IMR-90 (cell line): ENCODE measurements around the gene EDA. TPM values are rescaled to one million over a fixed set of nuclear protein-coding genes. Genes with fewer than 3 reads are reported as not detected.
A peak's percentile ranks its signal among the peaks of the same experiment; 100 is the strongest.

ENCODE experiments used
- ATAC-seq: fragments of 200-7000 bp; cut with Tn5 transposase; 2 replicates; pipeline ENCODE4 v1.9.1; 2020; ENCODE audit warnings: low read depth, mild to moderate bottlenecking, moderate library complexity
- BruUV-seq: library from RNA; stranded (reverse); fragments of 400-500 nt; replicated peaks from 2 replicates; lab custom pipeline; 2021; lab: Mats Ljungman, UMichigan
- CTCF ChIA-PET: fragments of 300-600 bp; formaldehyde crosslinking; extraction: SDS; loops from one replicate; lab custom pipeline; 2021; ENCODE audit warnings: antibody characterized with exemption; lab: Yijun Ruan, JAX
- POLR2A ChIA-PET: fragments of 300-600 bp; sonication (Branson Sonifier 250); formaldehyde crosslinking; loops from one replicate; lab custom pipeline; 2022; ENCODE audit warnings: antibody characterized with exemption; ENCODE audit not compliant: unreplicated experiment; lab: Charles Lee
- DNase-seq: peaks from one replicate; pipeline ENCODE4 v3.0.0; 2013
- H2AFZ ChIP-seq: replicated peaks from 2 replicates; pipeline ENCODE3; 2013; ENCODE audit warnings: low read length, mild to moderate bottlenecking; ENCODE audit not compliant: poor library complexity
- H2AK5ac ChIP-seq: 2 replicates; pipeline ENCODE4 v1.6.1; 2013; ENCODE audit warnings: low read depth, low read length, inconsistent platforms
- H2AK9ac ChIP-seq: replicated peaks from 2 replicates; pipeline ENCODE3; 2013; ENCODE audit warnings: mild to moderate bottlenecking, low read depth, low read length, moderate library complexity; ENCODE audit not compliant: poor library complexity
- H2BK120ac ChIP-seq: 2 replicates; pipeline ENCODE4 v1.6.1; 2013; ENCODE audit warnings: low read depth, low read length, inconsistent platforms
- H2BK15ac ChIP-seq: 3 replicates; pipeline ENCODE4 v1.6.1; 2013; ENCODE audit warnings: low read depth, low read length, inconsistent platforms
- H2BK20ac ChIP-seq: 2 replicates; pipeline ENCODE4 v1.6.1; 2013; ENCODE audit warnings: low read depth, mild to moderate bottlenecking, inconsistent platforms, low read length, moderate library complexity
- H2BK5ac ChIP-seq: 2 replicates; pipeline ENCODE4 v1.6.1; 2013; ENCODE audit warnings: mild to moderate bottlenecking, low read depth, low read length, inconsistent platforms; ENCODE audit not compliant: poor library complexity, severe bottlenecking
- H3K14ac ChIP-seq: replicated peaks from 2 replicates; pipeline ENCODE4 v1.6.1; 2013; ENCODE audit warnings: low read depth, low read length, inconsistent platforms
- H3K18ac ChIP-seq: 2 replicates; pipeline ENCODE4 v1.6.1; 2013; ENCODE audit warnings: low read depth, low read length, control low read depth
- H3K23ac ChIP-seq: 2 replicates; pipeline ENCODE4 v1.6.1; 2013; ENCODE audit warnings: low read depth, low read length, inconsistent platforms
- H3K27ac ChIP-seq: 2 replicates; pipeline ENCODE4 v1.5.1; 2013; ENCODE audit warnings: mild to moderate bottlenecking, control low read depth, low read length; ENCODE audit not compliant: insufficient read depth
- H3K27me3 ChIP-seq: 2 replicates; pipeline ENCODE4 v1.6.1; 2013; ENCODE audit warnings: low read length; ENCODE audit not compliant: control insufficient read depth, insufficient read depth
- H3K36me3 ChIP-seq: 2 replicates; pipeline ENCODE4 v1.6.1; 2013; ENCODE audit warnings: low read length, mixed read lengths; ENCODE audit not compliant: control insufficient read depth, insufficient read depth
- H3K4ac ChIP-seq: 2 replicates; pipeline ENCODE4 v1.6.1; 2013; ENCODE audit warnings: low read depth, low read length, inconsistent platforms
- H3K4me1 ChIP-seq: 2 replicates; pipeline ENCODE4 v1.6.1; 2013; ENCODE audit warnings: low read length, mixed read lengths; ENCODE audit not compliant: control insufficient read depth, insufficient read depth
- H3K4me2 ChIP-seq: 2 replicates; pipeline ENCODE4 v1.6.1; 2013; ENCODE audit warnings: low read depth, mild to moderate bottlenecking, control low read depth, low read length, moderate library complexity
- H3K4me3 ChIP-seq: 2 replicates; pipeline ENCODE4 v1.5.1; 2013; ENCODE audit warnings: low read depth, mild to moderate bottlenecking, control low read depth, low read length, moderate library complexity; ENCODE audit not compliant: insufficient read depth
- H3K56ac ChIP-seq: 2 replicates; pipeline ENCODE4 v1.6.1; 2013; ENCODE audit warnings: low read length, inconsistent platforms; ENCODE audit not compliant: insufficient read depth; ENCODE audit errors: extremely low read depth
- H3K79me1 ChIP-seq, 2 experiments: 2 replicates each; pipeline ENCODE4 v1.6.1; 2013; ENCODE audit warnings: low read length in 2 of 2, inconsistent platforms in 1 of 2, low read depth in 1 of 2
- H3K9ac ChIP-seq: 2 replicates; pipeline ENCODE4 v1.6.1; 2013; ENCODE audit warnings: low read depth, low read length, control low read depth
- H3K9me1 ChIP-seq: 2 replicates; pipeline ENCODE4 v1.6.1; 2013; ENCODE audit warnings: low read length, inconsistent platforms; ENCODE audit not compliant: insufficient read depth
- H3K9me3 ChIP-seq: 2 replicates; pipeline ENCODE4 v1.6.1; 2013; ENCODE audit warnings: low read length; ENCODE audit not compliant: control insufficient read depth, insufficient read depth
- H4K20me1 ChIP-seq: 2 replicates; pipeline ENCODE4 v1.6.1; 2013; ENCODE audit warnings: low read length, inconsistent platforms; ENCODE audit not compliant: insufficient read depth
- H4K5ac ChIP-seq: 2 replicates; pipeline ENCODE4 v1.6.1; 2013; ENCODE audit warnings: mild to moderate bottlenecking, low read depth, low read length, control low read depth
- H4K8ac ChIP-seq, 2 experiments: 2 replicates each; pipeline ENCODE4 v1.6.1; 2013; ENCODE audit warnings: low read depth in 2 of 2, low read length in 2 of 2, control low read depth in 1 of 2, inconsistent platforms in 1 of 2
- H4K91ac ChIP-seq: 2 replicates; pipeline ENCODE4 v1.6.1; 2013; ENCODE audit warnings: low read depth, low read length, inconsistent platforms; ENCODE audit not compliant: insufficient read depth
- BHLHE40 ChIP-seq: fragments of 150-350 bp; IDR thresholded peaks from 2 replicates; pipeline ENCODE4 v1.6.1; 2016; ENCODE audit warnings: mild to moderate bottlenecking, low read depth, low read length
- CEBPB ChIP-seq: IDR thresholded peaks from 2 replicates; pipeline ENCODE4 v1.6.1; 2012; ENCODE audit warnings: low read depth, low read length, improper control_type of control experiment
- CHD1 ChIP-seq: IDR thresholded peaks from 2 replicates; pipeline ENCODE4 v1.6.1; 2012; ENCODE audit warnings: low read depth, low read length, improper control_type of control experiment
- CTCF ChIP-seq: conservative IDR thresholded peaks from 2 replicates; pipeline ENCODE4 v1.5.1; 2012; ENCODE audit warnings: mild to moderate bottlenecking, low read depth, low read length, improper control_type of control experiment
- ELK1 ChIP-seq: fragments of 150-350 bp; IDR thresholded peaks from 2 replicates; pipeline ENCODE4 v1.6.1; 2016; ENCODE audit warnings: low read depth, mild to moderate bottlenecking, low read length, moderate library complexity, borderline replicate concordance
- FOS ChIP-seq: fragments of 150-350 bp; IDR thresholded peaks from 2 replicates; pipeline ENCODE4 v1.6.1; 2016; ENCODE audit warnings: low read depth, low read length
- MAFK ChIP-seq: IDR thresholded peaks from 2 replicates; pipeline ENCODE4 v1.6.1; 2012; ENCODE audit warnings: low read depth, low read length, improper control_type of control experiment
- MAZ ChIP-seq: IDR thresholded peaks from 2 replicates; pipeline ENCODE4 v1.6.1; 2012; ENCODE audit warnings: low read depth, mild to moderate bottlenecking, low read length, improper control_type of control experiment, moderate library complexity, borderline replicate concordance
- MXI1 ChIP-seq: IDR thresholded peaks from 2 replicates; pipeline ENCODE4 v1.6.1; 2012; ENCODE audit warnings: low read depth, mild to moderate bottlenecking, low read length, moderate library complexity, borderline replicate concordance
- POLR2A ChIP-seq: IDR thresholded peaks from 2 replicates; pipeline ENCODE4 v1.6.1; 2012; ENCODE audit warnings: mild to moderate bottlenecking, low read depth, low read length
- RAD21 ChIP-seq: IDR thresholded peaks from 2 replicates; pipeline ENCODE4 v1.6.1; 2012; ENCODE audit warnings: low read length, improper control_type of control experiment
- RCOR1 ChIP-seq: IDR thresholded peaks from 2 replicates; pipeline ENCODE4 v1.6.1; 2012; ENCODE audit warnings: mild to moderate bottlenecking, low read length, improper control_type of control experiment; ENCODE audit not compliant: insufficient replicate concordance
- RFX5 ChIP-seq: IDR thresholded peaks from 2 replicates; pipeline ENCODE4 v1.8.0; 2012; ENCODE audit warnings: low read depth, mild to moderate bottlenecking, low read length, moderate library complexity
- SMC3 ChIP-seq: fragments of 150-350 bp; IDR thresholded peaks from 2 replicates; pipeline ENCODE4 v1.6.1; 2016; ENCODE audit warnings: low read depth, mild to moderate bottlenecking, antibody characterized with exemption, low read length, moderate library complexity
- WGBS, 2 experiments: methylation state at CpG; one replicate each; pipeline versions ENCODE4 v1.1.5 to v1.1.7; 2013; ENCODE audit warnings: missing lambda C conversion rate in 2 of 2; ENCODE audit not compliant: insufficient read length in 1 of 2; ENCODE audit errors: extremely low coverage in 2 of 2; 5-methylcytosine and 5-hydroxymethylcytosine counted together
- dilution Hi-C: fragments of 300-500 bp; cut with HindIII; formaldehyde crosslinking; loops from one replicate; pipeline ENCODE4 v1.14.3; 2018; ENCODE audit warnings: low sequenced_read_pairs; ENCODE audit not compliant: unreplicated experiment
- in situ Hi-C: fragments of 300-500 bp; cut with MboI; formaldehyde crosslinking; loops from 3 replicates; pipeline ENCODE4 v1.14.3; 2019; ENCODE audit warnings: low sequenced_read_pairs, inconsistent platforms, mixed read lengths
- intact Hi-C: fragments of 100-400 bp; cut with micrococcal nuclease; formaldehyde crosslinking; loops from 2 replicates; pipeline ENCODE4 v1.10.0; 2022
- polyA plus RNA-seq, 3 experiments: library from polyadenylated mRNA; depleted of rRNA; stranded (reverse); fragments of >200 nt; gene quantifications; 2 replicates each; pipeline ENCODE4 v1.2.3, GENCODE V29; 2012; ENCODE audit warnings: low replicate concordance in 1 of 3
- total RNA-seq: library from RNA; depleted of rRNA; stranded (reverse); fragments of >200 nt; gene quantifications from 2 replicates; pipeline ENCODE4 v1.2.3, GENCODE V29; 2012
- TF ChIP-seq, protein P1 (sequence below): fragments of 150-350 bp; IDR thresholded peaks from 2 replicates; pipeline ENCODE4 v1.6.1; 2017; ENCODE audit warnings: mild to moderate bottlenecking, antibody characterized with exemption, low read length, low read depth

The EDA gene
- total and polyA plus RNA-seq, 2 of the 4 experiments (the other 2 are of a cell fraction): under 0.01 TPM; not detected in 1

DNA sequence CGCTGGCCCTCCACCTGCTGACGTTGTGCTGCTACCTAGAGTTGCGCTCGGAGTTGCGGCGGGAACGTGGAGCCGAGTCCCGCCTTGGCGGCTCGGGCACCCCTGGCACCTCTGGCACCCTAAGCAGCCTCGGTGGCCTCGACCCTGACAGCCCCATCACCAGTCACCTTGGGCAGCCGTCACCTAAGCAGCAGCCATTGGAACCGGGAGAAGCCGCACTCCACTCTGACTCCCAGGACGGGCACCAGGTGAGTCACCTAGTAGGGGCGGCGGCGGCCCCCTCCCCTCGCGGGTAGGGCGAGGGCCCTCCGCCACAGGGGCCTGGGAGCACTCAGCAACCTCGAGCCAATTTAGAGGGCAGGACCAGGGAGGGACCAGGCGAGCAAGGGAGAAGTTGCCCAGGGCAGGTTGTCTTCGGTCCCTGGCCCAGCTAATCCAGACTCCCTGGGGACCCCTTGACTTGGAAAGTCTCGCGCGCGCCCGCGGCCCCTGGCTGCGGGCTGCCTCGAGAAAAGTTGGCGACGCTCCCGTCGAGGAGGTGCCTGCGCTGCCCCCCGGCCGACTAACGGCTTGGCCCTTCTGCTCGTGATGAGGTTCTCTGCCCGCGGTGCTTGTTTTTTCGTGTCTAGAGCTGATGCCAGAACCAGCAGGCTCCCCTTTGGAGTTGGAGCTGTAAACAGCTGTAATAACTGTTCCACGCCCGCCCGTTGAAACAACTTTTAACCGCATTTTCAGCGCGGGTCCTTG lies 717 bp downstream of the EDA start:
- WGBS, 2 experiments: 36% methylated on average over 13 of the region's 53 CpGs; no CpG with 5 or more reads in 1 of the 2 experiments
- Histone ChIP-seq H2BK120ac (no peak overlapping the region), H3K36me3 (no peaks in the 10 kb centered on the region), H3K9me1 (no peaks in the 10 kb centered on the region), H3K9me3 (no peaks in the 10 kb centered on the region; the same call in 1 of the 2 replicates), H3K4me2 (peak overlapping the region; percentile 22; the same call in 1 of the 2 replicates), H4K91ac (no peak overlapping the region), H3K56ac (no peak overlapping the region), H3K23ac (no peak overlapping the region), H3K18ac (no peak overlapping the region), H4K20me1 (no peaks in the 10 kb centered on the region), H3K4me1 (no peaks in the 10 kb centered on the region), H2BK20ac (no peak overlapping the region), H3K4me3 (peak overlapping the region; percentile 33), H3K27me3 (peaks cover 17% of the 10 kb centered on the region), H2AFZ (no peak overlapping the region), H2BK5ac (no peak overlapping the region), H2AK9ac (no peak overlapping the region), H3K9ac (no peak overlapping the region), H2AK5ac (no peak overlapping the region), H3K79me1 (no peaks in the 10 kb centered on the region), H4K8ac (no peak overlapping the region), H3K14ac (no peak overlapping the region), H2BK15ac (no peak overlapping the region), H4K5ac (no peak overlapping the region), H3K4ac (no peak overlapping the region), H3K27ac (no peak overlapping the region)
- DNase-seq: no peak
- POLR2A ChIA-PET: no interaction called here
- BruUV-seq: no TSS peak
- dilution Hi-C loops (no loop called here), intact Hi-C loops (loop anchor here (5.0 kb wide), 2 partner anchors 481 to 794 kb away; no protein-coding TSS in a partner anchor), in situ Hi-C loops (no loop called here)
- CTCF ChIA-PET: no interaction called here
- no peak for ATAC-seq
- TF ChIP-seq ELK1: no peak
- no peak for TF ChIP-seq POLR2A
- TF ChIP-seq MAZ: no peak
- TF ChIP-seq RFX5: no peak
- no peak for TF ChIP-seq BHLHE40
- no peak for TF ChIP-seq MAFK
- no peak for TF ChIP-seq CEBPB
- no peak for TF ChIP-seq RAD21
- TF ChIP-seq CTCF: no peak
- no peak for TF ChIP-seq FOS
- TF ChIP-seq, protein P1, sequence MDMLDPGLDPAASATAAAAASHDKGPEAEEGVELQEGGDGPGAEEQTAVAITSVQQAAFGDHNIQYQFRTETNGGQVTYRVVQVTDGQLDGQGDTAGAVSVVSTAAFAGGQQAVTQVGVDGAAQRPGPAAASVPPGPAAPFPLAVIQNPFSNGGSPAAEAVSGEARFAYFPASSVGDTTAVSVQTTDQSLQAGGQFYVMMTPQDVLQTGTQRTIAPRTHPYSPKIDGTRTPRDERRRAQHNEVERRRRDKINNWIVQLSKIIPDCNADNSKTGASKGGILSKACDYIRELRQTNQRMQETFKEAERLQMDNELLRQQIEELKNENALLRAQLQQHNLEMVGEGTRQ: no peak
- no peak for TF ChIP-seq CHD1
- no peak for TF ChIP-seq MXI1
- TF ChIP-seq RCOR1: no peak
- TF ChIP-seq SMC3: no peak
